HEK293 (cell line): Measurements from ENCODE around the gene LZTR1.

ENCODE experiments used
- BCL11A ChIP-seq: fragments of 450-650 bp; formaldehyde crosslinking; IDR thresholded peaks from 2 replicates; pipeline ENCODE4 v1.5.1; 2016; ENCODE audit warnings: low read depth, missing biosample characterization, missing genetic modification characterization
- KLF17 ChIP-seq: fragments of 450-650 bp; formaldehyde crosslinking; IDR thresholded peaks from 2 replicates; pipeline ENCODE4 v1.5.1; 2016; ENCODE audit warnings: missing biosample characterization, missing genetic modification characterization
- KLF8 ChIP-seq: fragments of 450-650 bp; formaldehyde crosslinking; IDR thresholded peaks from 2 replicates; pipeline ENCODE4 v1.5.1; 2016; ENCODE audit warnings: missing biosample characterization, missing genetic modification characterization
- OSR2 ChIP-seq: fragments of 450-650 bp; formaldehyde crosslinking; IDR thresholded peaks from 2 replicates; pipeline ENCODE4 v1.5.1; 2016; ENCODE audit warnings: missing biosample characterization, missing genetic modification characterization
- OVOL3 ChIP-seq: fragments of 450-650 bp; formaldehyde crosslinking; IDR thresholded peaks from 2 replicates; pipeline ENCODE4 v1.5.1; 2016; ENCODE audit warnings: missing biosample characterization, missing genetic modification characterization
- PRDM10 ChIP-seq: fragments of 450-650 bp; formaldehyde crosslinking; IDR thresholded peaks from 2 replicates; pipeline ENCODE4 v1.5.1; 2016; ENCODE audit warnings: missing biosample characterization, missing genetic modification characterization
- RBAK ChIP-seq: fragments of 450-650 bp; formaldehyde crosslinking; IDR thresholded peaks from 2 replicates; pipeline ENCODE4 v1.5.1; 2016; ENCODE audit warnings: missing biosample characterization, missing genetic modification characterization
- TCF7L2 ChIP-seq: IDR thresholded peaks from 2 replicates; pipeline ENCODE4 v1.6.1; 2011; ENCODE audit warnings: low read depth, mild to moderate bottlenecking, inconsistent platforms, low read length, moderate library complexity, borderline replicate concordance
- ZBTB17 ChIP-seq: fragments of 450-650 bp; formaldehyde crosslinking; IDR thresholded peaks from 2 replicates; pipeline ENCODE4 v1.5.1; 2016; ENCODE audit warnings: missing biosample characterization, missing genetic modification characterization
- ZBTB44 ChIP-seq: fragments of 450-650 bp; IDR thresholded peaks from 2 replicates; pipeline ENCODE4 v1.5.1; 2018; ENCODE audit warnings: missing biosample characterization, mild to moderate bottlenecking, missing genetic modification characterization
- ZBTB6 ChIP-seq: fragments of 450-650 bp; formaldehyde crosslinking; IDR thresholded peaks from 2 replicates; pipeline ENCODE4 v1.5.1; 2017; ENCODE audit warnings: missing biosample characterization, missing genetic modification characterization
- ZFP41 ChIP-seq: fragments of 450-650 bp; formaldehyde crosslinking; IDR thresholded peaks from 2 replicates; pipeline ENCODE4 v1.5.1; 2016; ENCODE audit warnings: missing biosample characterization, missing genetic modification characterization, borderline replicate concordance
- ZNF10 ChIP-seq: fragments of 450-650 bp; formaldehyde crosslinking; IDR thresholded peaks from 2 replicates; pipeline ENCODE4 v1.5.1; 2017; ENCODE audit warnings: missing biosample characterization, missing genetic modification characterization
- ZNF133 ChIP-seq: fragments of 450-650 bp; formaldehyde crosslinking; IDR thresholded peaks from 2 replicates; pipeline ENCODE4 v1.5.1; 2016; ENCODE audit warnings: missing biosample characterization, missing genetic modification characterization
- ZNF140 ChIP-seq: fragments of 450-650 bp; formaldehyde crosslinking; IDR thresholded peaks from 2 replicates; pipeline ENCODE4 v1.5.1; 2016; ENCODE audit warnings: missing biosample characterization, missing genetic modification characterization
- ZNF148 ChIP-seq: fragments of 450-650 bp; formaldehyde crosslinking; IDR thresholded peaks from 2 replicates; pipeline ENCODE4 v1.5.0; 2017; ENCODE audit warnings: missing biosample characterization, missing genetic modification characterization, borderline replicate concordance
- ZNF18 ChIP-seq: fragments of 450-650 bp; formaldehyde crosslinking; IDR thresholded peaks from 2 replicates; pipeline ENCODE4 v1.5.1; 2016; ENCODE audit warnings: missing biosample characterization, missing genetic modification characterization
- ZNF19 ChIP-seq: fragments of 450-650 bp; formaldehyde crosslinking; IDR thresholded peaks from 2 replicates; pipeline ENCODE4; 2016; ENCODE audit warnings: missing biosample characterization, missing genetic modification characterization, low read depth
- ZNF221 ChIP-seq: fragments of 450-650 bp; formaldehyde crosslinking; IDR thresholded peaks from 2 replicates; pipeline ENCODE4 v1.5.1; 2017; ENCODE audit warnings: missing biosample characterization, missing genetic modification characterization, borderline replicate concordance
- ZNF311 ChIP-seq: fragments of 450-650 bp; formaldehyde crosslinking; IDR thresholded peaks from 2 replicates; pipeline ENCODE4 v1.5.1; 2017; ENCODE audit warnings: missing biosample characterization, missing genetic modification characterization, borderline replicate concordance
- ZNF391 ChIP-seq: fragments of 450-650 bp; formaldehyde crosslinking; IDR thresholded peaks from 2 replicates; pipeline ENCODE4 v1.5.1; 2016; ENCODE audit warnings: low read depth, missing biosample characterization, missing genetic modification characterization, borderline replicate concordance
- ZNF501 ChIP-seq: fragments of 450-650 bp; formaldehyde crosslinking; IDR thresholded peaks from 2 replicates; pipeline ENCODE4 v1.5.1; 2016; ENCODE audit warnings: missing biosample characterization, missing genetic modification characterization
- ZNF514 ChIP-seq: fragments of 450-650 bp; formaldehyde crosslinking; IDR thresholded peaks from 2 replicates; pipeline ENCODE4 v1.5.1; 2016; ENCODE audit warnings: missing biosample characterization, missing genetic modification characterization
- ZNF530 ChIP-seq: fragments of 450-650 bp; formaldehyde crosslinking; IDR thresholded peaks from 2 replicates; pipeline ENCODE4 v1.5.1; 2016; ENCODE audit warnings: low read depth, missing biosample characterization, missing genetic modification characterization
- ZNF561 ChIP-seq: fragments of 450-650 bp; IDR thresholded peaks from 2 replicates; pipeline ENCODE4 v1.5.1; 2018; ENCODE audit warnings: missing biosample characterization, missing genetic modification characterization, borderline replicate concordance
- ZNF621 ChIP-seq: fragments of 450-650 bp; formaldehyde crosslinking; IDR thresholded peaks from 2 replicates; pipeline ENCODE4 v1.5.1; 2017; ENCODE audit warnings: missing biosample characterization, missing genetic modification characterization
- ZNF660 ChIP-seq: fragments of 450-650 bp; IDR thresholded peaks from 2 replicates; pipeline ENCODE4 v1.5.1; 2018; ENCODE audit warnings: missing biosample characterization, mild to moderate bottlenecking, missing genetic modification characterization
- ZNF707 ChIP-seq: fragments of 450-650 bp; formaldehyde crosslinking; IDR thresholded peaks from 2 replicates; pipeline ENCODE4 v1.5.1; 2016; ENCODE audit warnings: missing biosample characterization, missing genetic modification characterization
- ZNF777 ChIP-seq: fragments of 450-650 bp; formaldehyde crosslinking; IDR thresholded peaks from 2 replicates; pipeline ENCODE4 v1.5.1; 2017; ENCODE audit warnings: missing biosample characterization, missing genetic modification characterization, borderline replicate concordance

Gene LZTR1

GRCh38 chr22:20956258-20957101, 25.6 kb upstream of the LZTR1 start (continued):
- TF ChIP-seq ZNF148 (tag by site-specific recombination) (no peak), ZNF707 (tag by site-specific recombination) (no peak), ZBTB44 (tag by site-specific recombination) (no peak), OVOL3 (no peak), TCF7L2 (no peak), ZNF133 (tag by site-specific recombination) (no peak), ZNF514 (tag by site-specific recombination) (no peak), ZNF10 (no peak), BCL11A (no peak), ZNF777 (tag by site-specific recombination) (no peak), ZNF530 (tag by site-specific recombination) (no peak), KLF8 (tag by site-specific recombination) (no peak), ZNF311 (tag by site-specific recombination) (no peak), ZNF621 (tag by site-specific recombination) (no peak), OSR2 (tag by site-specific recombination) (peak; percentile 71), ZNF221 (tag by site-specific recombination) (no peak), ZNF19 (tag by site-specific recombination) (no peak), ZFP41 (tag by site-specific recombination) (no peak), KLF17 (tag by site-specific recombination) (no peak), PRDM10 (tag by site-specific recombination) (no peak), ZNF391 (no peak), ZNF660 (tag by site-specific recombination) (no peak), ZNF18 (tag by site-specific recombination) (no peak), ZNF501 (tag by site-specific recombination) (no peak; the same call in 1 of the 2 replicates), ZNF561 (tag by site-specific recombination) (no peak), ZBTB6 (tag by site-specific recombination) (no peak), RBAK (tag by site-specific recombination) (no peak), ZNF140 (tag by site-specific recombination) (no peak), ZBTB17 (tag by site-specific recombination) (peak; percentile 45; the same call in 1 of the 2 replicates)
